Mesenchymal stem cell (in vitro differentiated cells and primary cell): ENCODE data around the gene FAS.

Experiments
- DNase-seq: peaks from one replicate; pipeline ENCODE4 v3.0.0-alpha.2; 2013
- H2AFZ ChIP-seq: one replicate; pipeline ENCODE4 v1.6.1; 2013; ENCODE audit warnings: low read depth, mild to moderate bottlenecking, control low read depth, inconsistent platforms, low read length, moderate library complexity
- H2AK5ac ChIP-seq: 2 replicates; pipeline ENCODE4 v1.6.1; 2013; ENCODE audit warnings: low read length, moderate library complexity, mild to moderate bottlenecking, inconsistent platforms; ENCODE audit not compliant: severe bottlenecking
- H2BK120ac ChIP-seq: one replicate; pipeline ENCODE4 v1.6.1; 2013; ENCODE audit warnings: low read depth, mild to moderate bottlenecking, inconsistent platforms, low read length, moderate library complexity
- H2BK12ac ChIP-seq, 2 experiments: one replicate each; pipeline ENCODE4 v1.6.1; 2013; ENCODE audit warnings: inconsistent platforms in 2 of 2, low read length in 2 of 2, mild to moderate bottlenecking in 2 of 2, moderate library complexity in 2 of 2, control low read depth in 1 of 2
- H2BK15ac ChIP-seq: one replicate; pipeline ENCODE4 v1.6.1; 2013; ENCODE audit warnings: mild to moderate bottlenecking, low read depth, inconsistent platforms; ENCODE audit not compliant: poor library complexity, severe bottlenecking
- H2BK5ac ChIP-seq: 2 replicates; pipeline ENCODE4 v1.6.1; 2013; ENCODE audit warnings: low read depth, mild to moderate bottlenecking, low read length, control low read depth, inconsistent platforms; ENCODE audit not compliant: poor library complexity, severe bottlenecking
- H3K14ac ChIP-seq, 2 experiments: one replicate each; pipeline ENCODE4 v1.6.1; 2013; ENCODE audit warnings: inconsistent platforms in 2 of 2, low read length in 2 of 2, control low read depth in 1 of 2, mild to moderate bottlenecking in 1 of 2, moderate library complexity in 1 of 2
- H3K18ac ChIP-seq, 2 experiments: one replicate each; pipeline ENCODE4 v1.6.1; 2013; ENCODE audit warnings: inconsistent platforms in 2 of 2, low read length in 2 of 2, control low read depth in 1 of 2, low read depth in 1 of 2, mild to moderate bottlenecking in 1 of 2
- H3K23ac ChIP-seq, 2 experiments: one replicate each; pipeline ENCODE4 v1.6.1; 2013; ENCODE audit warnings: inconsistent platforms in 2 of 2, low read length in 2 of 2, mild to moderate bottlenecking in 2 of 2, moderate library complexity in 2 of 2, control low read depth in 1 of 2
- H3K27ac ChIP-seq: 2 replicates; pipeline ENCODE4 v1.5.1; 2013; ENCODE audit warnings: mild to moderate bottlenecking, moderate library complexity, low read length, control low read depth, inconsistent platforms; ENCODE audit not compliant: poor library complexity, severe bottlenecking
- H3K27me3 ChIP-seq, 2 experiments: 2 replicates each; pipeline versions ENCODE4 v1.6.1 to v1.7.0; 2013; ENCODE audit warnings: low read length in 2 of 2, mild to moderate bottlenecking in 2 of 2, moderate library complexity in 2 of 2, control low read depth in 1 of 2, inconsistent platforms in 1 of 2; ENCODE audit not compliant: control insufficient read depth in 1 of 2, insufficient read depth in 1 of 2
- H3K36me3 ChIP-seq, 2 experiments: 2 replicates each; pipeline versions ENCODE4 v1.6.1 to v1.7.0; 2013; ENCODE audit warnings: low read length in 2 of 2, control low read depth in 1 of 2, inconsistent platforms in 1 of 2, low read depth in 1 of 2, mild to moderate bottlenecking in 1 of 2; ENCODE audit not compliant: insufficient read depth in 2 of 2, control insufficient read depth in 1 of 2
- H3K4ac ChIP-seq, 2 experiments: one replicate each; pipeline ENCODE4 v1.6.1; 2013; ENCODE audit warnings: inconsistent platforms in 2 of 2, low read length in 2 of 2, mild to moderate bottlenecking in 2 of 2, moderate library complexity in 2 of 2, control low read depth in 1 of 2, low read depth in 1 of 2
- H3K4me1 ChIP-seq: 2 replicates; pipeline ENCODE4 v1.6.1; 2013; ENCODE audit warnings: low read depth, low read length, control low read depth; ENCODE audit not compliant: control insufficient read depth, insufficient read depth
- H3K4me2 ChIP-seq: 2 replicates; pipeline ENCODE4 v1.6.1; 2013; ENCODE audit warnings: low read length, mild to moderate bottlenecking, inconsistent platforms; ENCODE audit not compliant: poor library complexity, severe bottlenecking
- H3K4me3 ChIP-seq, 2 experiments: 2 replicates each; pipeline versions ENCODE4 v1.5.1 to v1.7.0; 2013; ENCODE audit warnings: low read length in 2 of 2, mild to moderate bottlenecking in 2 of 2, control low read depth in 1 of 2, low read depth in 1 of 2; ENCODE audit not compliant: insufficient read depth in 1 of 2
- H3K79me1 ChIP-seq: replicated peaks from 2 replicates; pipeline ENCODE4 v1.6.1; 2013; ENCODE audit warnings: mild to moderate bottlenecking, control low read depth, low read length, inconsistent platforms; ENCODE audit not compliant: poor library complexity, severe bottlenecking
- H3K9ac ChIP-seq: 2 replicates; pipeline ENCODE4 v1.7.0; 2013; ENCODE audit warnings: mild to moderate bottlenecking, low read length, moderate library complexity
- H3K9me3 ChIP-seq: 2 replicates; pipeline ENCODE4 v1.7.0; 2013; ENCODE audit warnings: mild to moderate bottlenecking, low read length; ENCODE audit not compliant: control insufficient read depth
- H4K8ac ChIP-seq: one replicate; pipeline ENCODE4 v1.6.1; 2013; ENCODE audit warnings: inconsistent platforms, mild to moderate bottlenecking, low read length, moderate library complexity
- H4K91ac ChIP-seq: one replicate; pipeline ENCODE4 v1.6.1; 2013; ENCODE audit warnings: mild to moderate bottlenecking, low read length, inconsistent platforms
- WGBS: methylation state at CpG from one replicate; pipeline ENCODE4 v1.1.7; 2013; ENCODE audit warnings: mixed read lengths; 5-methylcytosine and 5-hydroxymethylcytosine counted together

FAS gene

DNA sequence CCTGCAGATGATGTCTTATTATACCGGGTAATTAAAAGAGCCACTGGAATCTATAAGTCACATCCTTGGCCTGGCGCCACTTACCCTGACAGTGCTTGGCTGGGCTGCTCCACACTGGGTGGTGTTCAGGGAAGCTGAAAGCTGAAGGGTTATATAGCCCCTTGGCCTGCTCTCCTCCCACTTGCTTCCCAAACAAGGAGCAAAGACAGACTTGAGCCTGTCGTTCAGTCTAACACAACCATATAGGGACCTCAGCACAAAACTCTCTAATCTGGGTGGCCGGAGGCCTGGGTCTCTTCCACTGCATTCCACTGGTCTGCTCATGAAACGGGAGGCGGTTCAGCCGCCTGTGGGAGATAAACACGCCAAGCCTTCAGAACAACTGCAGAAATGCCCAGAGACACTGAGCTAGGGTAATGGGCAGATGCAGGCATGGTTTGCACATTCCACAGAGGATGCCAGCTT, 37.9 kb upstream of the FAS start, which contains the start of gene ACTA2:
TSS of gene ACTA2 (minus strand) at position 127 of the 465 bp plus-strand sequence. CDS start 3,843 bp downstream, outside the sequence.
- peak within 1 kb of the TSS; percentile 4 for H3K4me2 ChIP-seq
- H3K23ac ChIP-seq = no peak within 1 kb of the TSS
- H3K18ac ChIP-seq = peak within 1 kb of the TSS in 1 of 2 experiments; percentile 25
- no peaks in the 10 kb centered on the region for H3K27me3 ChIP-seq
- H4K8ac ChIP-seq = peak within 1 kb of the TSS; percentile 79
- DNase-seq = peak; percentile 64
- H3K27ac ChIP-seq = peak within 1 kb of the TSS; percentile 80
- peak within 1 kb of the TSS; percentile 32 to 61 for H2BK12ac ChIP-seq
- H3K14ac ChIP-seq = no peak within 1 kb of the TSS
- no peak within 1 kb of the TSS for H2BK5ac ChIP-seq
- no peak within 1 kb of the TSS for H4K91ac ChIP-seq
- WGBS = 53% methylated on average over 8 of the region's 8 CpGs
- no peaks in the 10 kb centered on the region for H3K9me3 ChIP-seq
- peaks cover 0 to 5% of the 10 kb centered on the region in 2 experiments for H3K36me3 ChIP-seq
- no peak within 1 kb of the TSS for H2AK5ac ChIP-seq
- no peak within 1 kb of the TSS for H2BK15ac ChIP-seq
- H3K4ac ChIP-seq = no peak within 1 kb of the TSS
- peak within 1 kb of the TSS in 1 of 2 experiments; percentile 7 for H3K4me3 ChIP-seq
- H3K9ac ChIP-seq = peak within 1 kb of the TSS; percentile 58
- H3K79me1 ChIP-seq = peaks cover 2% of the 10 kb centered on the region
- H2AFZ ChIP-seq = no peak within 1 kb of the TSS
- H2BK120ac ChIP-seq = peak within 1 kb of the TSS; percentile 69
- peaks cover 6% of the 10 kb centered on the region for H3K4me1 ChIP-seq

DNA sequence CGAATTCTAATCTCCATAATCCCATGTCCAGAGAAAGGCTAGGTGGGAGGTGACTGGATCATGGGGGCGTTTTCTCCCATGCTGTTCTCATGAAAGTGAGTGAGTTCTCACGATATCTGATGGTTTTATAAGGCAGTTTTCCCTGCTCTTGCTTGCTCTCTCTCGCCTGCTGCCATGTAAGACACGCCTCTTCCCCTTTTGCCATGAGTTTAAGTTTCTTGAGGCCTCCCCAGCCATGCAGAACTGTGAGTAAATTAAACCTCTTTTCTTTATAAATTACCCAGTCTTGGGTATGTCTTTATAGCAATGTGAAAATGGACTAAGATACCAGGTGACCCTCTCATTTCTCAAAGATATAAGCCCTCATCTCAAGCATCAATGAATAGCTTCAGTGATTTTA, 36.9 kb upstream of the FAS start:
- no peak overlapping the region for H3K23ac ChIP-seq
- WGBS = 100% methylated on average over 2 of the region's 5 CpGs

DNA sequence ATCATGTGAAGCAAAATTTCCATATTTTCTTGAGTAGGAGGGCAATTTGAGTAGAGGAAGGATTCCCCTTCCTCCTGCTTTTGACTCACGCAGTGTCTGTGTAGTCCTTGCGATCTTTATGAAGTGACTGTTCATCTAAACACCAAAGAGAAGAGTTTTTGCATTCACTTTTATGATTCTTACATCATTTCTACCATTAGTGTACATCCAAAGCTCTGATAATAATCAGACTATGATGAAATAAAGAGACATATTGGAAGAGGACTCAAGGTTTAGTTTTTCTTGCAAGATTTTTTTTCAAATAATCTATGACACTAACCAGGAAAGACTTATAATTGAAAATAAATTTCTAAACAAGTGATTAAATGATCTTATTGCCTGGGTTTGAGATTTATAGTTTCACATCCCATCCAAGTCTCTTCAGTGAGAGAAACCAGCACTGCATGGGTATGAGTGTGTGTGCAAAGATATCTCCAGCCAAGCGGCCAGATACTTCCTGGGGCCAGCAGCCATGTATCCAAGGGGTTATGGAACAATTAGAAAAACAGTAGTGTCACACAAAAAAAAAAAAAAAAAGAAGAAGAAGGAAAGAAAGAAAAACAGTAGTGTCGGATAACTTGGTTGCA, 36.0 kb upstream of the FAS start:
- Histone ChIP-seq H2AFZ (no peak overlapping the region), H3K18ac (no peak overlapping the region), H2BK120ac (no peak overlapping the region), H3K4me1 (peaks cover 6% of the 10 kb centered on the region), H3K36me3 (no peaks in the 10 kb centered on the region), H3K4ac (no peak overlapping the region), H3K27me3 (no peaks in the 10 kb centered on the region), H3K4me2 (no peak overlapping the region), H2BK15ac (no peak overlapping the region), H4K8ac (no peak overlapping the region), H3K27ac (no peak overlapping the region), H3K23ac (no peak overlapping the region), H2AK5ac (no peak overlapping the region), H3K9me3 (no peaks in the 10 kb centered on the region), H2BK5ac (no peak overlapping the region), H3K14ac (no peak overlapping the region), H2BK12ac (no peak overlapping the region), H4K91ac (no peak overlapping the region), H3K79me1 (no peaks in the 10 kb centered on the region), H3K9ac (no peak overlapping the region), H3K4me3 (no peak overlapping the region)
- WGBS = 89% methylated on average over 1 of the region's 4 CpGs
- peak; percentile 30 for DNase-seq

More for the DNA sequence above, 36.9 kb upstream of the FAS start:
- DNase-seq = no peak
- no peak overlapping the region for H3K4me3 ChIP-seq
- no peaks in the 10 kb centered on the region for H3K9me3 ChIP-seq
- H3K18ac ChIP-seq = no peak overlapping the region
- H3K79me1 ChIP-seq = peaks cover 2% of the 10 kb centered on the region
- H2BK120ac ChIP-seq = no peak overlapping the region
- H2BK12ac ChIP-seq = peak overlapping the region in 1 of 2 experiments; percentile 61
- peaks cover 6% of the 10 kb centered on the region for H3K4me1 ChIP-seq
- H2BK5ac ChIP-seq = no peak overlapping the region
- no peak overlapping the region for H3K27ac ChIP-seq
- H3K27me3 ChIP-seq = no peaks in the 10 kb centered on the region
- H3K4ac ChIP-seq = no peak overlapping the region
- peaks cover 0 to under 1% of the 10 kb centered on the region in 2 experiments for H3K36me3 ChIP-seq
- no peak overlapping the region for H3K14ac ChIP-seq
- no peak overlapping the region for H4K91ac ChIP-seq
- no peak overlapping the region for H3K4me2 ChIP-seq
- H2AFZ ChIP-seq = no peak overlapping the region
- no peak overlapping the region for H4K8ac ChIP-seq
- H3K9ac ChIP-seq = no peak overlapping the region
- no peak overlapping the region for H2AK5ac ChIP-seq
- no peak overlapping the region for H2BK15ac ChIP-seq

DNA sequence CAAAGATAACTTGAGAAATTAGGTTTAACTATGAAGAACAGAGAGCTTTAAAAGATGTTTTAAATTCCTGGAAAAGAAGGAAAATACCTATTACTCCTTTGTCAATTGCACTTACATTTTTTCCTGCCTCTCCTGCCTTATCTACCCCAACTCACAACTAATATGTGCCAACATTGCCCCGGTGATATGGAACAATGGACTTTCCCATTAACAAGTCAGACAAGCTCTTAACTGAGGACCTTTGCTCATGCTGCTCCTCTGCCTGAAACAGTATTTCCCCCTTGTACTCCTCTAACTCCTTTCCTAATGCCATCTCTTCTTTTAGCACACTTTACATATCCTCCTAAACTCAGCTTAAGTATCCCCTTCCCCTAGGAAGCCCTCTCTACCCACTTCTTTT, 33.2 kb upstream of the FAS start:
- H2BK12ac ChIP-seq = no peak overlapping the region
- 97% methylated on average over 1 of the region's 1 CpG for WGBS
- no peak overlapping the region for H2AK5ac ChIP-seq
- H3K27me3 ChIP-seq = no peaks in the 10 kb centered on the region
- no peak overlapping the region for H3K4ac ChIP-seq
- no peak overlapping the region for H3K4me2 ChIP-seq
- H4K91ac ChIP-seq = no peak overlapping the region
- H3K9ac ChIP-seq = no peak overlapping the region
- H2AFZ ChIP-seq = no peak overlapping the region
- H3K9me3 ChIP-seq = no peaks in the 10 kb centered on the region
- no peak overlapping the region for H3K14ac ChIP-seq
- H2BK120ac ChIP-seq = no peak overlapping the region
- no peak overlapping the region for H3K23ac ChIP-seq
- H2BK5ac ChIP-seq = no peak overlapping the region
- DNase-seq = no peak
- no peaks in the 10 kb centered on the region for H3K36me3 ChIP-seq
- peaks cover 1% of the 10 kb centered on the region for H3K79me1 ChIP-seq
- H3K27ac ChIP-seq = no peak overlapping the region
- no peak overlapping the region for H3K4me3 ChIP-seq
- H3K4me1 ChIP-seq = peaks cover 2% of the 10 kb centered on the region
- no peak overlapping the region for H4K8ac ChIP-seq
- H3K18ac ChIP-seq = no peak overlapping the region
- H2BK15ac ChIP-seq = no peak overlapping the region
